HG03064 (cell line): ENCODE data around the gene PPP1R3C.

Experiments used
- ATAC-seq: cut with Tn5 transposase; IDR thresholded peaks from one replicate; pipeline ENCODE4 v1.9.1; 2021; ENCODE audit warnings: low read depth; ENCODE audit not compliant: unreplicated experiment

The PPP1R3C gene

GRCh38 chr10:91630625-91631024 is 2.2 kb downstream of the PPP1R3C start:
- no peak for ATAC-seq

DNA sequence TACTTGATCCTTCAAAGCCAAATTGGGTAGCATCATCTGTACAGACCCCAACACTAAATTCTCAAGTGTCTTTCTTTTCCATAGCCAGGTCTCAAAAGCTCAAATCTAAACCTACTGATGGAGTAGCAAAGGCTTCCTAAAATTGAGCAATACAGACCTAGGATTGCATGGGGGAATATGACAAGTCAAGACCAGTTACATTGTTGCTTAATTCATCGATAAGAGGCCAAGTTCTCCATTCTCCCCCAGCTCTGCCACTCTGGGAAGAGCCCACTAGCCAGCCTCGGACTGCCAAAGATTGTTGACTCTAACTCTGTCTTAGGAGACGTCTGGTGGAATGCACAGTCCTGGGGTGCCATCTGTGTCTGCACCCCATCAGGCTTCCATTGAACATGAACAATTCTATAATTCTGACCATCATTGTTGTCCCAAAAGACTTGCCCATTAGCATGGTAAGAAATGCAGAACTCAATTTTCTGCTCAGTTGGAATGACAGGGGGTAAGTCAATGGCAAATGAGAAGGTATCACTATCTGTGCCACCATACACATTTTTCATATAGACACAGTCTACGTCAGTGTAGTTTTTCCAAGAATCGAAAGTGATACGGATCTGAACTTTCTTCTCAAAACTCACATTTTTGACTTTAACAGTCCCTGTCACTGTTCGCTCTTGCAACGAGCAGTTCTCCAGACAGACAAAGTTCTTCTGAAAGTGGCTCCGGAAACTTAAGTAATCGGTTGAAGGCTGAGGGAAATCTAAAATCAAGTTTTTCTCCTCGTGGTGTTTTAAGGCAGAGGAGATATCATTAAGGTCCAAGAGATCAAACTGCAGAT is 2.9 kb downstream of the PPP1R3C start:
- no peak for ATAC-seq

- no peak for ATAC-seq
Measured at GRCh38 chr10:91628383-91628782, 4.5 kb downstream of the PPP1R3C start.

DNA sequence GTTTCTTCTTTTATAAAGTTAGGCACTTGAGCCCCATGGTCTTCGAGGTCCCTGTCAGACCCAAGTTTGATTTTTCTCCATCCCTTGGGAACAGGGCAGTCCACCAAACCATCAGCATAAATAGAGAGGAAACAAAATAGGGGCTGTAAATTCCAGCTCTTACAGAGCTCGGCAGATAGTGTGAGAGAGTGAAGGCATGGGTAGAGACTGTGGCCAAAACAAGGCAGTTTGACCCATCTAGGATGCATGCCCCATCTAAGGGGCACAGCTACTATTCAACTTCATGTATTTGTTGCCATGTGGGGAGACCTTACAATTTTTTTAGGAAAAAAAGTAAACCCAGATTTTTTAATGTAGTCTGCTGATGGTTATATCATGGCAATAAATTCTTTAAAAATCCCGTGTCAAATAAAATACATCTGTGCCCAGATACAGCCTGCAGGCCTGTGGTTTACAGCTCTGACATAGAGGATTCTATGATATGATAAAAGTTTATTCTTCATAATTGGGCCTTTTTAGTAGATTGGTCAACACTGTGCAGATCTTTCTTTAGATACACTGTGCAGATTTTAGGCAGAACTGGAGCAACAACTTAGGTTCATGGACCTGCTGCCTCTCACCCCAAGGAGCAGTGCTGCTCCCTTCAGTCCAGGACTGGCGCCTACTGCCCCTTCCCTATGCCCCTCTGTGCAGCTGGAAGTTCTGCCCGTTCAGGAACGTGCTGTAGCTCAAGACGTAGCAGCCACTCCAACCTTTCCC is 5.3 kb downstream of the PPP1R3C start:
- ATAC-seq, result no peak

DNA sequence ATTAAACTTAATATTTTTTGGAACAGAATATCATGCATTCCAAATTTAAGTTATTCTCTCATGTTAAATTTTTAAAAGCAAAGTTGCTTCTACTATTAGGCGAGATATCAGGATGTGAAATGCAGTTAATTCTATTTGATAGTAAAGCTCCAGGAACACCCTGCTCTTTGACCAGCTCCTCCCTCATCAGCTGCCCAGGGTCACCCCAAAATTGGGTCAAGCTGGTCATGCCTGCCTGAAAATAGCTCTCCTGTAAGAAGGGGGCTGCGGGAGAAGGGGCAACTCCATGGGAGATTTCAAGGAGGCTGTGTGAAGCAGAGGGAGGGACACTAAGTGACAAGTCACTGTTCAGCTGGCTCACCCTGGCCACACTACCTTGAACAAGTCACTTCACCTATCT is 5.9 kb downstream of the PPP1R3C start:
- no peak for ATAC-seq

DNA sequence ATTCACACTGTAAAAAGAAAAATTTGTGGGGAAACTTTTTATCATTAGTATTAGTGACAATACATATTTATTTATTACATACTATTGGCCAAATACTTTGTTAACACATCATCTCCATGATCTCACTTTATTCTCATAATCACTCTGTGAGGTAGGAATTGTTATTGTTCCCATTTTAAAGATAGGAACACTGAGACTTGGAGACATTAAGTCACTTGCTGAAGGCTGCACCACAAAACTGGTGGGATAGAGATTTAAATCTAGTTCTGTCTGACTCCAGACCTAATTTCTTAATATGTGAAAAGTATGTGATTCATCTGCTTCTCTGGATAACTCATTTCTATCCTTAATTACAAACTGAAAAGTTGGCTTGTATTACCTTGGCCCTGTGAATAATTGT is 8.2 kb downstream of the PPP1R3C start:
- ATAC-seq, result no peak

DNA sequence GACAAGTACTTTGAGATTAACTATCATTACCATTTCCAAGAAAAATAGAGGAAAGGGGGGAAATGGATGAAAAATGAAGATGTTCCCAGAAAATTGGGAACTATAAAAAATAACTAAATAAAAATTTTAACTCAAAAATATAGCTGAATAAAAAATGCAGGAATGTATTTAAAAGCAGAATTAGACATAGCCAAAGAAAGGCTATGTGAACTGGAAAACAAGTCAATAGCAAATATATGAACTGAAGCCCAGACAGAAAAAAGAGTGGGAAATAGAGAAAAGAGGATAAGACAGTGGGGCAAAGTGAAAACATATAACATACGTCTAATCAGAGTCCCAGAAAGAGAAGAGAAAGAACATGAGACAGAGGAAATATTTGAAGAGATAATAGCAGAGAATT is 10.3 kb downstream of the PPP1R3C start:
- no peak for ATAC-seq

DNA sequence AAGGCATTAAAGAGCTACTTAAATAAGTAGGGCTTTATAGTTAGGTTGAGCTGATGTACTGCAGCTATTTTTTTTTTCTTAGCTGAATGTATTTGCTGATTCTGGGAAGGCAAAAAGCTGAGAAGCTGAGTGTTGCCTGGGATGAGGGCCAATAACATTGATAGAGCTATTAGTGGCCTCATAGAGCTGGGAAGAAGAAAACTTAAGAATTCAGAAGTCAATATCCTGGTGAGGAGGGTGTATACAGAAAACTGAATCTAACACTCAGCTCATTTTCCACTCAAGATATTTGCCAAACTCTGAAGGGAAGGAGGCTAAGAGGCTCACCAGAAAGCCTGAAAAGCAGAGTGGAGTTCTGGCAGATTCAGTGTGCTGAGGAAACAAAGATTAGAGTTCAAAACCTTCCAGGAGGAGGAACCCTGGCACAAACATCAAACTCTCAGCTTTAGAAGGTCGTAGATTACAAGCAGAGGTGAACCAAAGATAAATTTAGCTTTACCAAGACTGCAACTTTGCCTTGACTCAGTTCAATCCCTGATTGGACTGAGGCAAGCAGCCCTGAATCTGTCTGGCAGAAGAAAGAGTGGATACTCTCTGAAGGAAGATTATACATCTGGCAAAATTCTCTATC is 11.3 kb downstream of the PPP1R3C start:
- ATAC-seq, result no peak

DNA sequence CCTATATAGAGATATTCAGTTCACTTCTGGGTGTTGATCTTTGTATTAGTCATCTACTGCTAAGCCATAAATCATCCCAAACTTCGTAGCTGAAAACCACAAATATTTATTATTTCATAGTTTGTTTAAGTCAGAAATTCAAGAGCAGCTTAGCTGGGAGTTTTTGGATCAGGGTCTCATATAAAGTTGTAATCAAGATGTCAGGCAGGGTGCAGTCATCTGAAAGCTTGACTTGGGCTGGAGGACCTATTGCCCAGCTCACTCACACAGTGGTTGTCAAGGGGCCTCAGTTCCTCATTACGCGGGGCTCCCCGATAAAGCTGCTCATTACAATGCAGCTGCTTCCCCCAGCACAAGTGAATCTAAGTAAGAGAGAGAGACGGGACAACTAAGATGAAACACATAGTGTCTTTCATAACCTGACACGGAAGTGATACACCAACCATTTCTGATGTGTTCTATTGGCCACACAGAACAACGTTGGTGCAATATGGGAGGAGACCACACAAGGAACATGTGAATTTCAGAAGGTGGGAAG is 15.7 kb downstream of the PPP1R3C start:
- ATAC-seq, result no peak

- no peak for ATAC-seq
Measured at GRCh38 chr10:91616137-91616536, 16.7 kb downstream of the PPP1R3C start.

- ATAC-seq, result no peak
Measured at GRCh38 chr10:91614225-91614624, 18.6 kb downstream of the PPP1R3C start.

- no peak for ATAC-seq
Measured at GRCh38 chr10:91613411-91614187, 19.3 kb downstream of the PPP1R3C start.

DNA sequence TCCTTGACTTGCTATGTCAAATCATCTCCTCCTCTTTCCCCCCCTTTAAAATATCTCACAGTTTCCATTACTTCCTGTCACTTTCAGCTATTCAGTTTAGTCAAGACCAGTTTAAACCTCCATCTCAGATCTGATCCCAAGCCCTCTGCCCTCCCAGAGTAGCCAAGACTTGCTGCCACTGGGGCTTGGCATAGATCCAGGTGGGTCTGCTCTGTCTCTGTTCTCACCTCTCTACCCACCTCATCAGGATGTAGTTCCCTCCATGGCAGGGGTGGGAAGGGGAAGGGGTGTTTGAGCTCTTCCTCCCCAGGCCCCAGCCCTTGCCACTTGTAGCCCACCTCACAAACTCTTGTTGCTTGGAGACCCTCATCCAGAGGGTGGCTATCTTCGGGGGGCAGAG is 22.0 kb downstream of the PPP1R3C start:
- ATAC-seq, result no peak

GRCh38 chr10:91610444-91610843 is 22.4 kb downstream of the PPP1R3C start:
- ATAC-seq, result no peak

GRCh38 chr10:91607646-91608403 is 25.0 kb downstream of the PPP1R3C start:
- ATAC-seq, result no peak

DNA sequence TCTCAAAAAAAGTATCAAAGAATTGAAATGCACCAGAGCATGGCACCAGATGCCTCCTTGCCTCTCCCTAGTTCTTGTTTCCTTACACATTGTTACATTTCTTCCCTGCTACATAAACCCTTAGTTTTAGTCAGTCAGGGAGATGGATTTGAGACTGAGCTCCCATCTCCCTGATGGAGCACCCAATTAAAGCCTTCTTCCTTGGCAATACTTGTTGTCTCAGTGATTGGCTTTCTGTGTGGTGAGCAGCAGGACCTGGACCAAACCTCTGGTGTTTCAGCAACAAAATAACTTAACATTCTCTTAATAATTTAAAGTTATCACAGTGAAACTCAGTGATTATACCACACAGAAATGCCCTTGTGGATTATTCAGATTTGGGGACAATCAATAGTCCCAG is 26.9 kb downstream of the PPP1R3C start:
- no peak for ATAC-seq

- ATAC-seq, result no peak
Measured at GRCh38 chr10:91604553-91605534, 28.0 kb downstream of the PPP1R3C start.

DNA sequence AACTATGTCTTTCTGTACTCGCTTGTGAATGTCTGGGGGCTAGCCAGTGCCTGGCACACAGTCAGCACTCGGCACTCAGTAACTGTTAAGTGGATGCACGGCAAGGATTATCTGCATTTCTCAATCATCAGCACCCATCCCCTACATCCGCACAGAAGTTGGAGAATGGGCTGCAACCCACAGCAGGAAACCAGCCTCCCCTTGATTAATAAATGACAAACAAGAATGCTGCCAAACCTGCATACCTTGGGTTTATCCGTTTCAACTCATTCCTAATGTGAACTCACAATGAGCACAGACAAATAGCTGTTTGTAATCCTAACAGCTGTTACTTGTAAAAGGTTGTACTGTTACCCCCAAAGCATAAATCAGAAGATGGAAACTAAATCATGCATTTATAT is 28.9 kb downstream of the PPP1R3C start:
- ATAC-seq, result no peak
